SK-N-SH (cell line): ENCODE measurements around the gene MSN.

Experiments
- EP300 ChIP-seq, 2 experiments: IDR thresholded peaks; 2 replicates each; pipeline versions ENCODE4 v1.4.0 to v1.6.1; 2012; ENCODE audit warnings: borderline replicate concordance in 1 of 2, low read depth in 1 of 2, low read length in 1 of 2
- FOXJ3 ChIP-seq: sonication (generic); formaldehyde crosslinking; IDR thresholded peaks from 2 replicates; pipeline ENCODE4 v1.5.1; 2020; ENCODE audit warnings: mild to moderate bottlenecking, missing genetic modification reagents
- GABPA ChIP-seq: IDR thresholded peaks from 2 replicates; pipeline ENCODE4 v1.4.0; 2012; ENCODE audit warnings: low read depth, mild to moderate bottlenecking
- GATA2 ChIP-seq: sonication (generic); formaldehyde crosslinking; IDR thresholded peaks from 2 replicates; pipeline ENCODE4 v1.5.0; 2020; ENCODE audit warnings: mild to moderate bottlenecking, missing genetic modification reagents
- JUND ChIP-seq: IDR thresholded peaks from 2 replicates; pipeline ENCODE4 v1.4.0; 2012
- TAF1 ChIP-seq: IDR thresholded peaks from 2 replicates; pipeline ENCODE4 v1.6.1; 2012; ENCODE audit warnings: low read depth, mild to moderate bottlenecking, low read length, moderate library complexity, borderline replicate concordance
- TF ChIP-seq, protein P1 (sequence below): fragments of 200-600 bp; sonication (generic); IDR thresholded peaks from 2 replicates; pipeline ENCODE4 v1.6.1; 2017; ENCODE audit warnings: antibody characterized with exemption, mild to moderate bottlenecking, moderate library complexity
- TF ChIP-seq, protein P2 (sequence below): fragments of 150-350 bp; IDR thresholded peaks from 2 replicates; pipeline ENCODE4 v1.6.1; 2016; ENCODE audit warnings: mild to moderate bottlenecking, low read depth, low read length

DNA sequence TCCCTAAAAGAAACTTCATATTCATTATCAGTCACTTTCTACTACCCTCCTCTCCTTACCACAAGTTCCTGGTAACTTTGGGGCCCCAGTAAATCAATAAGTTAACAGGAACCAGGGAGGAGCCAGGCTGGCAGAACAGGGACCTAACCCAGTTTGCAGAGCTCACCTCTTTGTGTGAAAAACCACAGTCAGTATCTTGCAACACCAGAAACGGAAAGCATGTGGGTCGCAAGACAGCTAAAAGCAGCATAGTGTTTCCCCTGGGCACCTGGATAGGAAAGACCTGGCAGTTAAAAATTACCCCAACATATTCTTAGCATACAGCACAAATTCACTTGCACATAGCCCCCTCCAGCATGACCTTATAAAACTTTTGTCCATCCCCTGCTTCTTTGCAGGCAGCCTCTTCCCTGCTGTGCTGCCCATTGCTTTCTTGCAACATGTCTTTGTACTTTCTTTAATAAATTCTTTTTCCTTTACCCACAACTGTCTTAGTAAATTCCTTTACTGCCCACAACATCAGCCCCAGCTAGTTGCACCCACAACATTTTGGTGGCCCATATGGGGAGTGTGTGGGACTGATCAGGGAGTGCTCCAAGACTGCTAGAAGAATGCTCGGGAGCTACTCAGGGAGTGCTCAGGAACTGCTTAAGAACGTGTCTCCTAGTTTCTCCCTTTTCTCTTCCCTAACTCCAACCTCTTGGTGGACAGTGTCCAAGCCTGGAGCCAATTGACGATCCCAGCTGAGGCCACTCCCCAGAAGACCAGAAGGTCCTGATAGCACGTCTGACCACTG is 83.4 kb downstream of the MSN start:
- TF ChIP-seq, protein P1, sequence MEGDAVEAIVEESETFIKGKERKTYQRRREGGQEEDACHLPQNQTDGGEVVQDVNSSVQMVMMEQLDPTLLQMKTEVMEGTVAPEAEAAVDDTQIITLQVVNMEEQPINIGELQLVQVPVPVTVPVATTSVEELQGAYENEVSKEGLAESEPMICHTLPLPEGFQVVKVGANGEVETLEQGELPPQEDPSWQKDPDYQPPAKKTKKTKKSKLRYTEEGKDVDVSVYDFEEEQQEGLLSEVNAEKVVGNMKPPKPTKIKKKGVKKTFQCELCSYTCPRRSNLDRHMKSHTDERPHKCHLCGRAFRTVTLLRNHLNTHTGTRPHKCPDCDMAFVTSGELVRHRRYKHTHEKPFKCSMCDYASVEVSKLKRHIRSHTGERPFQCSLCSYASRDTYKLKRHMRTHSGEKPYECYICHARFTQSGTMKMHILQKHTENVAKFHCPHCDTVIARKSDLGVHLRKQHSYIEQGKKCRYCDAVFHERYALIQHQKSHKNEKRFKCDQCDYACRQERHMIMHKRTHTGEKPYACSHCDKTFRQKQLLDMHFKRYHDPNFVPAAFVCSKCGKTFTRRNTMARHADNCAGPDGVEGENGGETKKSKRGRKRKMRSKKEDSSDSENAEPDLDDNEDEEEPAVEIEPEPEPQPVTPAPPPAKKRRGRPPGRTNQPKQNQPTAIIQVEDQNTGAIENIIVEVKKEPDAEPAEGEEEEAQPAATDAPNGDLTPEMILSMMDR = no peak
- no peak for TF ChIP-seq GABPA
- TF ChIP-seq TAF1 = no peak
- no peak for TF ChIP-seq GATA2 (CRISPR knock-in tag)
- TF ChIP-seq JUND = no peak
- TF ChIP-seq, protein P2, sequence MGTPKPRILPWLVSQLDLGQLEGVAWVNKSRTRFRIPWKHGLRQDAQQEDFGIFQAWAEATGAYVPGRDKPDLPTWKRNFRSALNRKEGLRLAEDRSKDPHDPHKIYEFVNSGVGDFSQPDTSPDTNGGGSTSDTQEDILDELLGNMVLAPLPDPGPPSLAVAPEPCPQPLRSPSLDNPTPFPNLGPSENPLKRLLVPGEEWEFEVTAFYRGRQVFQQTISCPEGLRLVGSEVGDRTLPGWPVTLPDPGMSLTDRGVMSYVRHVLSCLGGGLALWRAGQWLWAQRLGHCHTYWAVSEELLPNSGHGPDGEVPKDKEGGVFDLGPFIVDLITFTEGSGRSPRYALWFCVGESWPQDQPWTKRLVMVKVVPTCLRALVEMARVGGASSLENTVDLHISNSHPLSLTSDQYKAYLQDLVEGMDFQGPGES = no peak
- TF ChIP-seq EP300 (IDR thresholded peaks at IDR 0.05; ENCODE audit: borderline replicate concordance in 1 of 2, low read depth in 1 of 2, low read length in 1 of 2) = no peak
- TF ChIP-seq FOXJ3 (CRISPR knock-in tag) = no peak
